Endothelial cell of umbilical vein (primary cell): ENCODE measurements around the gene FRS2. TPM values are rescaled to one million over a fixed set of nuclear protein-coding genes. Genes with fewer than 3 reads are reported as not detected.

Source experiments
- BruUV-seq: library from RNA; stranded (reverse); fragments of 400-500 nt; replicated peaks from 2 replicates; lab custom pipeline; 2021; lab: Mats Ljungman, UMichigan
- CTCF ChIA-PET: fragments of 300-600, 350-600 bp; sonication (Branson Sonifier 250); formaldehyde crosslinking; loops from one replicate; lab custom pipeline; 2021; ENCODE audit warnings: antibody characterized with exemption, inconsistent platforms; lab: Charles Lee
- POLR2A ChIA-PET: fragments of 300-600, 350-600 bp; sonication (Branson Sonifier 250); formaldehyde crosslinking; loops from one replicate; lab custom pipeline; 2021; ENCODE audit warnings: antibody characterized with exemption, inconsistent platforms; lab: Charles Lee
- DNase-seq: peaks from one replicate; pipeline ENCODE4 v3.0.0-alpha.2; 2011; ENCODE audit warnings: low read depth, low spot score
- FAIRE-seq: peaks from 2 replicates; lab custom pipeline; 2011; peaks lifted over from hg19 to GRCh38; lab: Jason Lieb, UNC
- H2AFZ ChIP-seq: 2 replicates; pipeline ENCODE4 v1.6.0; 2012; ENCODE audit warnings: low read depth, low read length, control low read depth, inconsistent platforms
- H3K27ac ChIP-seq: 2 replicates; pipeline ENCODE4 v1.5.1; 2011; ENCODE audit warnings: low read depth, mild to moderate bottlenecking, control low read depth, low read length, moderate library complexity; ENCODE audit not compliant: insufficient read depth
- H3K27me3 ChIP-seq, 2 experiments: 2 replicates each; pipeline versions ENCODE4 v1.6.0 to v1.6.1; 2011; ENCODE audit warnings: low read length in 2 of 2, mixed read lengths in 1 of 2; ENCODE audit not compliant: control insufficient read depth in 2 of 2, insufficient read depth in 2 of 2
- H3K36me3 ChIP-seq, 2 experiments: 2 replicates in 1 of 2; 3 replicates in 1 of 2; pipeline ENCODE4 v1.5.1; 2011; ENCODE audit warnings: low read length in 2 of 2, mild to moderate bottlenecking in 1 of 2, moderate library complexity in 1 of 2; ENCODE audit not compliant: control insufficient read depth in 2 of 2, insufficient read depth in 2 of 2; ENCODE audit errors: extremely low read depth in 1 of 2
- H3K4me1 ChIP-seq: 3 replicates; pipeline ENCODE4 v1.5.1; 2011; ENCODE audit warnings: mild to moderate bottlenecking, low read length; ENCODE audit not compliant: control insufficient read depth, insufficient read depth; ENCODE audit errors: extremely low read depth
- H3K4me2 ChIP-seq: 2 replicates; pipeline ENCODE4 v1.6.1; 2011; ENCODE audit warnings: low read length, control low read depth, mixed read lengths; ENCODE audit not compliant: insufficient read depth
- H3K4me3 ChIP-seq, 3 experiments: fragments of 200-600 bp in 1 of 3; sonication (generic), shearing (Covaris generic) in 1 of 3; replicated peaks in 1 of 3; 2 replicates each; pipeline ENCODE4 v1.5.1; 2011 to 2016; ENCODE audit warnings: control low read depth in 3 of 3, low read length in 3 of 3, mild to moderate bottlenecking in 2 of 3, inconsistent platforms in 1 of 3, low read depth in 1 of 3, moderate library complexity in 1 of 3; ENCODE audit not compliant: insufficient read depth in 1 of 3
- H3K79me2 ChIP-seq: 2 replicates; pipeline ENCODE4 v1.6.0; 2012; ENCODE audit warnings: low read length, inconsistent platforms; ENCODE audit not compliant: control insufficient read depth, insufficient read depth
- H3K9ac ChIP-seq: replicated peaks from 2 replicates; pipeline ENCODE3; 2011; ENCODE audit warnings: low read length, control low read depth; ENCODE audit not compliant: insufficient read depth; ENCODE audit errors: extremely low read depth
- H3K9me1 ChIP-seq: replicated peaks from 3 replicates; pipeline ENCODE4 v1.6.0; 2011; ENCODE audit warnings: mild to moderate bottlenecking, low read length; ENCODE audit not compliant: control insufficient read depth, insufficient read depth; ENCODE audit errors: extremely low read depth
- H3K9me3 ChIP-seq: replicated peaks from 2 replicates; pipeline ENCODE4 v1.5.1; 2012; ENCODE audit warnings: low read length, inconsistent platforms; ENCODE audit not compliant: control insufficient read depth, insufficient read depth
- H4K20me1 ChIP-seq: replicated peaks from 2 replicates; pipeline ENCODE3; 2011; ENCODE audit warnings: mild to moderate bottlenecking, low read length; ENCODE audit not compliant: control insufficient read depth, insufficient read depth; ENCODE audit errors: extremely low read depth
- EZH2 ChIP-seq: IDR thresholded peaks from 2 replicates; pipeline ENCODE4 v1.6.1; 2012; ENCODE audit warnings: borderline replicate concordance, low read depth, mild to moderate bottlenecking, moderate library complexity, low read length, inconsistent platforms; ENCODE audit not compliant: severe bottlenecking
- FOS ChIP-seq: IDR thresholded peaks from 2 replicates; pipeline ENCODE4 v1.6.1; 2011; ENCODE audit warnings: mild to moderate bottlenecking, low read length, moderate library complexity, borderline replicate concordance; ENCODE audit not compliant: insufficient read depth
- GATA2 ChIP-seq: IDR thresholded peaks from 2 replicates; pipeline ENCODE4 v1.7.0; 2011; ENCODE audit warnings: low read depth, mild to moderate bottlenecking, moderate library complexity, mixed read lengths, low read length; ENCODE audit not compliant: insufficient read length, insufficient read depth
- JUN ChIP-seq: IDR thresholded peaks from 2 replicates; pipeline ENCODE4 v1.6.1; 2011; ENCODE audit warnings: borderline replicate concordance, low read depth; ENCODE audit not compliant: insufficient read length, insufficient read depth
- MYC ChIP-seq: IDR thresholded peaks from one replicate; pipeline ENCODE4 v1.6.1; 2011; ENCODE audit warnings: mild to moderate bottlenecking, low read depth, low read length
- POLR2A ChIP-seq: IDR thresholded peaks from 2 replicates; pipeline ENCODE4 v1.6.1; 2012; ENCODE audit warnings: low read depth, mild to moderate bottlenecking, control low read depth, low read length
- POLR2AphosphoS5 ChIP-seq: IDR thresholded peaks from 2 replicates; pipeline ENCODE4 v1.6.1; 2012; ENCODE audit warnings: low read depth, mild to moderate bottlenecking, control low read depth, low read length, moderate library complexity; ENCODE audit not compliant: insufficient read depth
- dilution Hi-C: fragments of 300-500 bp; cut with MboI; formaldehyde crosslinking; loops from one replicate; pipeline ENCODE4 v1.15.0; 2019; ENCODE audit warnings: low sequenced_read_pairs; ENCODE audit not compliant: extremely low pct_ligation_motif_present
- intact Hi-C: fragments of 100-400 bp; cut with micrococcal nuclease; formaldehyde crosslinking; loops from one replicate; pipeline ENCODE4 v1.10.0; 2022
- polyA plus RNA-seq, 4 experiments: library from polyadenylated mRNA; depleted of rRNA in 3 of 4; stranded (reverse) in 3 of 4; unstranded in 1 of 4; fragments of >200 nt; gene quantifications; 2 replicates each; pipeline versions ENCODE4 v1.2.1 to v1.2.3, GENCODE V29; 2011 to 2012; ENCODE audit warnings: missing spikeins in 1 of 4
- total RNA-seq: library from RNA; stranded (reverse); gene quantifications from 2 replicates; pipeline ENCODE4 v1.2.3, GENCODE V29; 2021
- TF ChIP-seq, protein P1 (sequence below): IDR thresholded peaks from 2 replicates; pipeline ENCODE4 v1.6.1; 2011; ENCODE audit not compliant: insufficient read depth, insufficient read length
- TF ChIP-seq, protein P2 (sequence below), 2 donors: IDR thresholded peaks; 1 replicate in 1 of 2; 2 replicates in 1 of 2; pipeline ENCODE4 v1.5.1; 2011; ENCODE audit warnings: low read length in 2 of 2, mild to moderate bottlenecking in 2 of 2, moderate library complexity in 2 of 2, control low read depth in 1 of 2, inconsistent platforms in 1 of 2, low read depth in 1 of 2; ENCODE audit not compliant: insufficient read depth in 1 of 2; ENCODE audit errors: extremely low read depth in 1 of 2

Gene FRS2
- total and polyA plus RNA-seq, 2 donors (not counting 3 experiments of a cell fraction or from before 2014, with no cell fraction given), result 6.3 to 15.5 TPM

DNA sequence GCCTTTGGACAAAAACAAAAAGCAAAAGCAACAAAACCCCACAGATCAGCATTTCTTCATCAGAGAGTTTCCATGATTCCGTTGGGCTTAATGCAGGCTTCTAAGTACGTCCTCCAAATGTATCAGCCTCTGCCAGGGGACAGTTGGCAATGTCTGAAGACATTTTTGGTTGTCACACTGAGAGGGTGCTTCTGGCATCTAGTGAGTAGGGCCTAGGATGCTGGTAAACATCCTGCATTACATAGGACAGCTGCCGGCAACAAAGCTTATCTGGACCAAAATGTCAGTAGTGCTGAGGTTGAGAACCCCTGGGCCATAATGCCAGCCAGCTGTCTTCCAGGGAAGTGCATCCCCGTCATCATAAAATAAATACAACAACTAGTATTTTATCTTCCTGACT is 149.9 kb downstream of the FRS2 start:
- ChIA-PET CTCF (interaction anchor here (1.0 kb wide), 1 partner anchor 262 kb away, joined by 3 read pairs; no protein-coding TSS in a partner anchor), POLR2A (no interaction called here)
- H3K4me3 ChIP-seq, result no peak overlapping the region
- H3K27me3 ChIP-seq, result peaks cover 0 to 8% of the 10 kb centered on the region in 2 experiments
- no peak overlapping the region for H3K4me2 ChIP-seq
- no peaks in the 10 kb centered on the region for H3K9me3 ChIP-seq
- no peak for TF ChIP-seq JUN
- no peak for TF ChIP-seq POLR2A
- TF ChIP-seq POLR2AphosphoS5, result no peak
- TF ChIP-seq, protein P1, sequence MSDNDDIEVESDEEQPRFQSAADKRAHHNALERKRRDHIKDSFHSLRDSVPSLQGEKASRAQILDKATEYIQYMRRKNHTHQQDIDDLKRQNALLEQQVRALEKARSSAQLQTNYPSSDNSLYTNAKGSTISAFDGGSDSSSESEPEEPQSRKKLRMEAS, result no peak
- no peak for TF ChIP-seq GATA2
- TF ChIP-seq FOS, result no peak
- no peak for TF ChIP-seq MYC
- H3K9me1 ChIP-seq, result no peaks in the 10 kb centered on the region
- intact Hi-C loops (no loop called here), dilution Hi-C loops (no loop called here)
- no peak overlapping the region for H3K27ac ChIP-seq
- no peaks in the 10 kb centered on the region for H3K4me1 ChIP-seq
- H3K9ac ChIP-seq, result no peak overlapping the region
- H3K79me2 ChIP-seq, result no peaks in the 10 kb centered on the region
- no peaks in the 10 kb centered on the region for H4K20me1 ChIP-seq
- FAIRE-seq (no peak), DNase-seq (no peak)
- no peaks in the 10 kb centered on the region for H3K36me3 ChIP-seq
- H2AFZ ChIP-seq, result no peak overlapping the region
- BruUV-seq, result no TSS peak

DNA sequence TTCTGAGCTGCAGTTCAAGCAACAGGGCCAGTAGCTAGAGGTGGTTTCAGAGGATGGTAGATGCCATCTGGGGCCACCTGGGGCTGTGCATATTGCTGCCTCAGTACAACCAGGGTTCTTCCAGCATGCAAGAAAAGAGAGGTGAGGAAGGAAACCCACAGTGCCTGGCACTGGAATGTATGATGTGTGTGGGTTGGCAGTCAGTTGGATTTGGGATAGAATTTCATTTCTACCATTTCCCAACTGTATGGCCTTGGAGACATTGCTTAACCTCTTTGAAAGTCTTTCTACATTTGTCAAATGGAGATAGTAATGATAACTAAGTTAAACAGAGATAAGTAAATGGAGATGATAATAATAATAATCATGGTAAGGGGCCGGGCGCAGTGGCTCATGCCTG is 150.7 kb downstream of the FRS2 start:
- no peaks in the 10 kb centered on the region for H3K79me2 ChIP-seq
- no peaks in the 10 kb centered on the region for H3K4me1 ChIP-seq
- peaks cover 2 to 8% of the 10 kb centered on the region in 2 experiments for H3K27me3 ChIP-seq
- H3K9me3 ChIP-seq, result no peaks in the 10 kb centered on the region
- DNase-seq (no peak), FAIRE-seq (no peak)
- dilution Hi-C loops, result no loop called here
- TF ChIP-seq GATA2, result no peak
- TF ChIP-seq EZH2, result no peak
- no peak for TF ChIP-seq POLR2A
- no peak for TF ChIP-seq POLR2AphosphoS5
- TF ChIP-seq, protein P2, sequence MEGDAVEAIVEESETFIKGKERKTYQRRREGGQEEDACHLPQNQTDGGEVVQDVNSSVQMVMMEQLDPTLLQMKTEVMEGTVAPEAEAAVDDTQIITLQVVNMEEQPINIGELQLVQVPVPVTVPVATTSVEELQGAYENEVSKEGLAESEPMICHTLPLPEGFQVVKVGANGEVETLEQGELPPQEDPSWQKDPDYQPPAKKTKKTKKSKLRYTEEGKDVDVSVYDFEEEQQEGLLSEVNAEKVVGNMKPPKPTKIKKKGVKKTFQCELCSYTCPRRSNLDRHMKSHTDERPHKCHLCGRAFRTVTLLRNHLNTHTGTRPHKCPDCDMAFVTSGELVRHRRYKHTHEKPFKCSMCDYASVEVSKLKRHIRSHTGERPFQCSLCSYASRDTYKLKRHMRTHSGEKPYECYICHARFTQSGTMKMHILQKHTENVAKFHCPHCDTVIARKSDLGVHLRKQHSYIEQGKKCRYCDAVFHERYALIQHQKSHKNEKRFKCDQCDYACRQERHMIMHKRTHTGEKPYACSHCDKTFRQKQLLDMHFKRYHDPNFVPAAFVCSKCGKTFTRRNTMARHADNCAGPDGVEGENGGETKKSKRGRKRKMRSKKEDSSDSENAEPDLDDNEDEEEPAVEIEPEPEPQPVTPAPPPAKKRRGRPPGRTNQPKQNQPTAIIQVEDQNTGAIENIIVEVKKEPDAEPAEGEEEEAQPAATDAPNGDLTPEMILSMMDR (IDR thresholded peaks at IDR 0.05; ENCODE audit: extremely low read depth in 1 of 2, insufficient read depth in 1 of 2, low read depth in 1 of 2, low read length in 2 of 2), result no peak
- TF ChIP-seq JUN, result no peak
- intact Hi-C loops, result no loop called here
- H2AFZ ChIP-seq, result no peak overlapping the region
- no peaks in the 10 kb centered on the region for H3K9me1 ChIP-seq
- ChIA-PET POLR2A (no interaction called here), CTCF (no interaction called here)
- no TSS peak for BruUV-seq
- no peak overlapping the region for H3K27ac ChIP-seq
- no peak overlapping the region for H3K9ac ChIP-seq
- H3K4me2 ChIP-seq, result no peak overlapping the region
- no peaks in the 10 kb centered on the region for H4K20me1 ChIP-seq
- H3K4me3 ChIP-seq, result no peak overlapping the region
- H3K36me3 ChIP-seq, result no peaks in the 10 kb centered on the region
